ENCODE results near the gene COX6B2.

The COX6B2 gene

DNA sequence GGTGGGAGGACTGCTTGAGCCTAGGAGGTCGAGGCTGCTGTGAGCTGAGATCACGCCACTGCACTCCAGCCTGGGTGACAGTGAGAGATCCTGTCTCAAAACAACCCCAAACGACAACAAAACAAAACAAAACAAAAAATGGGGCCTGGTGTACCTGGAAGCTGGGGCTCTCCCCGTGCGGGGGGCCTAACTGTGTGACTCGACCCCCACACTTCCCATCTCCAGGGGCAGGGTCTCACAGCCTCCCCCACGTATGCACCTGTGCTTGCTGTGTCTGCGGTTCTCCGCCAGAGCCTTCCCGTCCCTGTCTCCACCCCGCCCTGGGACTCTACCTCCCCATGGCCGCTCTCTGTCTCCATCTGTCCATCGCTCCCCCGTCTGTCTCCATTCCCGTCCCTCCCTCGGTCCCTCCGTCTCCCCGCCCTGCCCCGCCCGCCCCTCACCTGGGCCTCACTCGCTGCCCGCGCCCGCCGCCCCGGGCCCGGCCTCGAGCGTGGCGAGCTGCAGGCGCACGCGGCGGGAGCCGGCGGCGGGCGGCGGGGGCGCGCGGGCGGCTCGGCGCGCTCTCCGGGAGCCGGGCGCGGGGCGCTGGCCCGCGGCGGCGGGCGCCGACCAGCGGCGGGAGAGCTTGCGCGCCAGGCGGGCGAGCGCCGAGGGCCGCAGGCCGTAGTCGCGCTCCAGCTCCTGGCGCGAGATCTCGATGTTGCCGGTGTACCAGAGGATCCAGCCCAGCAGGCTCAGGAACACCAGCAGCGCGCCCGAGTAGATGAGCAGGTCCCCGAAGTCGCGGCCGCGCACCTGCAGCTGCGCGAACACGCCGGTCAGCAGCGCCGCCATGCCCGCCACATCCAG, 29.0 kb upstream of the COX6B2 start:
- no peak for DNase-seq (ENCODE audit: low read depth)

DNA sequence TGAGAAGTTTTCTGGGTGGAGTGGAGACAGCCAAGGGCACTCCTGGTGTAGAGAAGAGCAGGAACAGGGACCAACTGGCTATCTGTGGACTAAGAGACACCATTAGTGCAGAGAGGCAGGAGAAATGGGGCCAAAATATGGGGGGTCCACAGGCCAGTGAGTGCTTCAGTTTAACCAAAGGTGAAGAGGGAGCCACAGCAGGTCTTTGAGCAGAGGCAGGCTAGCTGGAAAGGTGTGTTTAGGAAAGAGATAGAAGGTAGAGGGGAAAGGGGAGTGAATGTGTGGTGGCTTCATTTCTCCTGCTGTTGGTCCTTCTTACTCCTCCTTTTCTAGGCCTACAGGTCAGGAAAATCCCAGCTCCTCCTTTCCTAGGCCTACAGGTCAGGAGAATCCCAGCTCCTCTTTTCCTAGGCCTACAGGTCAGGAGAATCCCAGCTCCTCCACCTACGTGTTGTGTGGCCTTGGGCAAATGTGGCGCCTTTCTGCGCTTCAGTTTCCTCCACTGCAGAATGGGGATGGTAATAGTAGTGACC, 28.1 kb upstream of the COX6B2 start:
- no peak for DNase-seq (ENCODE audit: low read depth)

DNA sequence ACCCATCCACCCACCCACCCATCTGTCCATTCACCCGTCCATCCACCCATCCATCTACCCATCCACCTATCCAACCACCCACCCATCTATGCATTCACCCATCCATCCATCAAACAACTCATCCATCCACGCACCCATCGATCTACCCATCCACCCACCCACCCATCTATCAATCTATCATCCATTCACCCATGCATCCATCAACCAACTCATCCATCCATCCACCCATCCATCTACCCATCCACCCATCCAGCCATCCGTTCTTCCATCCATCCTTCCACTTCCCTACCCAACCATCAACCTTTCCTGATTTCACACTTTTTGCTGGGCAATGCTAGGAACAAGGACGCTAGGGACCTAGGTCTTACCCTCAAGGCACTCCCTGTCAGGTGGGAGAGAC, 27.5 kb upstream of the COX6B2 start:
- DNase-seq (ENCODE audit: low read depth), result no peak

DNA sequence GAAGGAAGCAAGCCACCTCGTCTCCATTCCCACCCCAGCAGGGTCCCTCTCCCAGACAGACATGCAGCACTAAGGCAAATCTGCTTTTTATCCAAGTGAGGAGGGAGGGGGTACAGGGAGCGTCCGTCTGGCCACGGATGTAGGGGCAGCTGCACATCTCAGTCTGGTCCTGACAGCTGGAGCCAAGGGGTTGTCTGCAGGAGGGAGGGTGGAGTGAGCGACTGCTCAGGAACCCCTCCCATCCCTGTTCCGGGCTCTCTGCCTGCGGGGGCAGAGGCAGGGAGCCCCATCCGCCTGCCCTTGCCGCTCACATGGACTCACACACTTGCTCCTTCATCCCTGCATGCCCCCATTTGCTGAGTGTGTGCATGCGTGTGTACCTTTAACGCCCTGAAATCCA, 24.7 kb upstream of the COX6B2 start:
- no peak for DNase-seq (ENCODE audit: low read depth)

DNA sequence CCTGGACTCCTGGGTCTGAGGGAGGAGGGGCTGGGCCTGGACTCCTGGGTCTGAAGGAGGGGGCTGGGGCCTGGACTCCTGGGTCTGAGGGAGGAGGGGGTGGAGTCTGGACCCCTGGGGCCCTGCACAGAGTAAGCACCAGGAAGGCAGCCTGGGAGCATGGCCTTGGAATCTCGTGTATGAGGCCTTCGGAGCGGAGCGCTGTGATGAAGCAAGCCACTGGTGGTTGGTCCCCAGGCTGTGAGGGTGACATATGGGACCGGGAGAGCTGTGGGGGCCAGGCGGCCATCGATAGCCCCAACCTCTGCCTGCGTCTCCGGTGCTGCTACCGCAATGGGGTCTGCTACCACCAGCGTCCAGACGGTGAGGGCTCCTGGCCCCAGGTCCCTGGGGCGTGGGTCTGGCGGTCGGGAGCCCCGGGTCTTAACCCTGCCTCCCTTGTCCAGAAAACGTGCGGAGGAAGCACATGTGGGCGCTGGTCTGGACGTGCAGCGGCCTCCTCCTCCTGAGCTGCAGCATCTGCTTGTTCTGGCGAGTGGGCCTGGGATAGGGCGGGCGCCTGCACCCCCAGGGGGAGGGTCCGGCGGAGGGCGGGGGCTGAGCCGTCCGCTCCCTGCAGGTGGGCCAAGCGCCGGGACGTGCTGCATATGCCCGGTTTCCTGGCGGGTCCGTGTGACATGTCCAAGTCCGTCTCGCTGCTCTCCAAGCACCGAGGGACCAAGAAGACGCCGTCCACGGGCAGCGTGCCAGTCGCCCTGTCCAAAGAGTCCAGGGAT, 23.0 kb upstream of the COX6B2 start:
- no peak for DNase-seq (ENCODE audit: low read depth)

DNA sequence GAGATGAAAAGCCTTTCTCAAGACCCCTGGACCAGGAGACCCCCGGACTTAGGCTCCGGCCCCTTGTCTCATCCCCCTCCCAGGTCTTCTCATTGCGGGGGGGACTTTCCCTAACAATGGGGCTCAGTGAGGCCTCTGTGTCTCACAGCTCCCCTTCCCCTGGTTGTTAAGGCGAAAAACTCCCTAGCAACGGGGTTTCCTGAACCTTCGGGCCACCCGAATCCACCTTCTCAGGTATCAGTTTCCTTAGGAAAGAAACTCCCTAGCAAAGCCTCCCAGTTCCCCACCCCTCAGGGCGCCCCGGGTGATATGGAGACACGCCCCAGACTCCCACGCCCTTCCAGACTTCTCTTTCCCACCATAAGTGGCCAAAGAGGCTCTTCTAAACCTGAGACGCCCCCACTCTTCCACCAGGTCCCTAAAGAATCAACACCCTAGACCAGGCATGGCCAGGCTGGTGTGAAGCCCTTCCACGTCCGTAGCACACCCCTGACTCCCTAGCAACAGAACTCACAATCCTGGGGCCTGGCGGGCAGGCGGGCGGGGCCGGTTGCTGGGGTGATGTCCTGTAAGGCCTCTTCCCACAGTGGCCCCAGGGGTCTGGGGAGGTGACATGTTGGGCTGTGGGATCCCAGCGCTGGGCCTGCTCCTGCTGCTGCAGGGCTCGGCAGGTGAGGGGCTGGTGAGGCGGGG, 21.9 kb upstream of the COX6B2 start, which contains the start of gene TMEM190:
Gene TMEM190, plus strand, starts transcription at position 586 of the 693 bp plus-strand sequence. Its CDS starts 28 bp downstream, at position 614.
- DNase-seq (ENCODE audit: low read depth), result no peak

DNA sequence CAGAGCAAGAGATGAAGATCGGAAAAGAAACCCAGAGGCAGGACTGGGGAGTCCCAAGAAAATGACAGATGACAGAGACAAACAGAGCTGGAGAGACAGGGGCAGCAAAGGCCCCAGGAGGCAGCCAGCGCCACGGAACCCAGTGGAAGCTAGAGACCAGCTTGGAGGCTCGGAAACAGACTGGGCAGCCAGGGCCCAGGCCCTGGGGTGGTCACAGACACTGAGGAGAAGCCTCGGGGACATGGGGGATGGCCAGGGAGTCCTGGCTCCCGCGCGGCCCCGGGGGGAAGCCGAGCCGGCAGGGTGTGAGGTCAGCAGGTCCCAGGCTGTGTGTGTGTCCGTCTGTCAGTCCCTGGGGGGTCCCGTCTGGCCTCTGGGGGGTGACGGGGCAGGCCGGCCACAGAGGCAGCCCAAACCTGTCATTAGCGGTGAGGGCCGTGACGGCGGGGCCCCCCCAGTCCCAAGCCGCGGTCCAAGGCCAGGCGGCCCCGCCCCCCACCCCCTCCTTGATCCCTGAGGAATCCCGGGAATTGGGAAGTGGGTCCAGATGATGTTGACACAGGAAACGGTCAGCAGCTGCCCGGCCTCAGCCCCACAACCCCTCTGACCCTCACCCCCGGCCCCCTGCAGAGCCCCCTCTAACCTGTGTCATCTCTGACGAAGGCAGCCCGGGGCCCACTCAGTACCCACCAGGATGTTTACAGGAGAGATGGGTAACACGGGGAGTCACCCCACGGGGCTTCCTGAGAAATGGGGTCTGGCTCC, 19.7 kb upstream of the COX6B2 start:
- DNase-seq (ENCODE audit: low read depth), result peak; percentile 57

DNA sequence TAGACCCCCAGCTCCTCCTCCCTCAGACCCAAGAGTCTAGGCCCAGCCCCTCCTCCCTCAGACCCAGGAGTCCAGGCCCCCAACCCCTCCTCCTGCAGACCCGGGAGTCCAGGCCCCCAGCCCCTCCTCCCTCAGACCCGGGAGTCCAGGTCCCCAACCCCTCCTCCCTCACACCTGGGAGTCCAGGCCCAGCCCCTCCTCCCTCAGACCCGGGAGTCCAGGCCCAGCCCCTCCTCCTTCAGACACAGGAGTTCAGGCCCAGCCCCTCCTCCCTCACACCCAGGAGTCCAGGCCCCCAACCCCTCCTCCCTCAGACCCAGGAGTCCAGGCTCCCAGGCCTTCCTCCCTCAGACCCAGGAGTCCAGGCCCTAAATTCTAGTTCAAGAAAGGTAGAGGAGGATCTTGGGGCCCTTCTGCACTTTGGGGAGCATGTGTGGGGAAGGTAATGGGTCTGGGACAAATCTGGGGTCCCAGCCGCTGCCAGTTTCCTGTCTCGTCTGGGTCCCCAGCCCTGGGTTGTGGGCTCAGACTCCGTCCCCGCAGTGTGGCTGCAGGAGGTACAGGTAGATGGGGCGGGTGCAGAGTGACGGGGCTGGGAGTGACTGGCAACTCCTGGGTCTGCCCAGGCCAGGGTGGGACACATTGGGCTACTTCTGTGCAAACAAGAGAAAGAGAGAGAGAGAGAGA, 18.9 kb upstream of the COX6B2 start:
- no peak for DNase-seq (ENCODE audit: low read depth)

DNA sequence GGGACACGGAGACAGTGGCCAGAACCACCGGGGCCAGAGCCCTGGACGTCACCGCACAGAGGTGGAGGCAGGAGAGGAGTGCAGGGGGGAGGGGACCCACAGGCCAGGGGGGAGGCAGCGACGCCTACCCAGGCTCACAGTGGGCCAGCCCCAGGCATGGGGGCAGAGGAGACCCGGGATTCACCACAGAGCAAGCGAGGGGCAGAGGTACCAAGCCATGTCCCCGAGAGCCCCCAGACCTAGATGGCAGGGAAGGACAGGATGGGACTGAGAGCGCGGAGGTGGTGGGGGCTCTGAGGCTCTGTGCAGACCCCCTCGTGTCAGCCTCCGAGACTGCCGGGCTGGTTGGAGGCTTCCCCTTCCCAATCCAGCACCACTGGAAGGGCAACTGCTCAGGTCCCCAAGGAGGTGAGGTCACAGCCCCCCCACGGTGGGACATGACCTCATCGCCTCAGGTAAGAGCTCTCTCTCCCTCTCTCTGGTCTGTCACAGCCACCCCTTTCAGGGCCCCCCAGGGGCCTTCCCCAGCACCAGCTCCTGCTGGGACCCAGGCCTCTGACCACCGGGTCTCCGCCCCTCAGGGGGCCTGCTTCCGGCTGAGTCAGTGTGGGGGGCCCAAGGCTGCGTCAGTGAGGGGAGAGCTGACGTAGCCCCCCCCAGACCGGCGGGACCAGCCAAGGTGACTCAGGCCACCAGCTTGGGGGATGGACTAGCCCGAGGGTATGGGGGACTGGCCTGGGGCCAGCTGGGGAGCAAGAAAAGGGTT, 18.0 kb upstream of the COX6B2 start:
- DNase-seq (ENCODE audit: low read depth), result no peak

DNA sequence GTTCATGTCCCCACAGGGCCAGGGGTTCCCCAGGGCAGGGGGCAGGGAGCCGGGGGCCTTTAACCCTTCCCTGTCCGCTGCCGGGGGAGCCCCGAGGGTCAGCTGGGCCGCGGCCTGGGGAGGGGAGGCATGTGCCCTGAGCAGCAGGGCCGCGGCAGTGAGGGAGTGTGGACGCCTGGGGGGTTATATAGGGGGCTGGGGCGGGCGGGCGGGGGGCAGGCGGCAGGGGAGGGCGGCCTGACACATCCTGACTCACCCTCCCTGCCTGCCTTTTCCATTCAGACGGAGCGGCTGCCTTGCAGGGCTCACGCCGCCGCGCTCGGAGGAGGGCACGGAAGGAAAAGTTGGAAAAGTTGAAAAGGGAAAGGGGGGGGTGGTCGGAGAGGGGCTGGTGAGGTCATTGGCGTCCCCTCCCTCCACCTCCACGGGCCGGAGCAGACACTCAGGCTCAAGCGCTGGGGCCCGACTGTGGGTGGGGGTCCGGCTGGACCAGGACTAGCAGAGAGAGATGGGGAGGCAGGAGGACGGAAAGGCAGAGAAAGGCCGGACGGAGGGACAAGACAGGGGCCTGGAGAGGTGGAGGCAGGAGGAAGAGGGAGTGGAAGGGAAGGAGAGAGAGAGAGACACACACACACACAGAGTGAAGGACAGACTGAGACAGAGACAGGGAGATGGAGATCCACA, 15.9 kb upstream of the COX6B2 start, which contains the start of gene IL11:
Gene IL11, minus strand, starts transcription at position 159 of the 684 bp plus-strand sequence. Its CDS starts 153 bp downstream, at position 6.
- no peak for DNase-seq (ENCODE audit: low read depth)

DNA sequence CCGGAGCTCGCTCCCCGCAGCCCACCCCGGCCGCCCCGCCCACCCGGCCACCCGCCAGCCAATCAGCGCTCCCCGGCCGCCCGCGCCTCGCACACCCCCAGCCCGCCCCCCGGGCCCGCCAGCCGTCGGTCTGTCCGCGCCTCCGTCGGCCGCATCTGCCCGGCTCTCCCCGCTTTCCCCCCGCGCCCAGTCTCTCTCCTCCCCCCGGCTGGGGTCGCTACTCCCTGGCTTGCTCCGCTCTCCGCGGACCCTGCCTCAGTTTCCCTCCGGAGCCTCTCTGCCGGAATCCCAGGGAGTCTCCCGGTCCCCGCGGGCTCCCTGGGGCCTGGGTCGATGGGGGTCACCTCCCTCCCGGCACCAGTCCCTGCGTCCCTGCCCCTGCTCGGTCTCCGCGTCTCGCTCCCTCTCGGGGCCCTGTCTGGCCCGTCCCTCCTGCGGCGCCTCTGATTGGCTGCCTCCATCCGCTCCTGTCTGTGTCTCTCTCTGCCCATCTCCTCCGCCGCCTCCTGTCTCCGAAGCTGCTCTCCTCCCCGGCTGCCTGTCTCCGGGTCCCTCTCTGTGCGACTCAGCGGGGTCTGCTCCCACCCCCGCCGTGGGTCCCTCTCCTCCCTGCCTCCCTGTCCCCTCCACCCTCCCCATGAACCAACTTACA, 15.3 kb upstream of the COX6B2 start:
- DNase-seq (ENCODE audit: low read depth), result no peak

DNA sequence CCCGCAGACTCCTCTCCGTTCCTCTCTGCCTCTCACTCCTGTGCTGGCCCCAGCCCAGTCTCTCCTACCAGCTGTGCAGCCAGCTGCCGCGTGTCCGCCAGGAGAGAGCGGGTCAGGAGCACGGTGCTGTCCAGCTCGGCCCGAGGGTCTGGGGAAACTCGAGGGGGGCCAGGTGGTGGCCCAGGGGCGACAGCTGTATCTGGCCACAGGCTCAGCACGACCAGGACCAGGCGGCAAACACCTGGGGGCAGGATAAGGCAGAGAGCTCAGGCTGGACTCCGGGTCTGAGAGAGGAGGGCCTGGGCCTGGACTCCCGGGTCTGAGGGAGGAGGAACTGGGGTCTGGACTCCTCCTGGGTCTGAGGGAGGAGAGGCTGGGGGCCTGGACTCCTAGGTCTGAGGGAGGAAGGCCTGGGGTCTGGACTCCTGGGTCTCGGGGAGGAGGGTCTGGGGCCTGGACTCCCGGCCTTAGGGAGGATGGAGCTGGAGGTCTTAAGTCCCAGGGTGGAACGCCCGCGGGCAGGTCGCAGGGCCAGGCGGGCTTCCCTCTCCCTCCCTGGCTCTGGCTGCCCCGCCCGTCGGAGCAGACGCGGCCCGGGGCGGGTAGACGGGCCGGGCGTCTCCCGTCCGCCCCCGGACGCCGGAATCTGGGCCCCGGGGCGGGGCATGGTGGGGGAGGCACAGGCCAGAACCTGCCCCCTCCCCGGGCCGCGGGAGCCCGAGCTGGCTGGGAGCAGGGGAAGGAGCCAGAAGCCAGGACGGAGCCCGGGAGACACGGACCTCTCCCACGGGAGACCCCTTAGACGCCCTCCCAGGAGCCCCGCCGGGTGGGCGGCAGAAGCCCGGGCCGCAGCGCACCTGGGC, 14.4 kb upstream of the COX6B2 start:
- no peak for DNase-seq (ENCODE audit: low read depth)

DNA sequence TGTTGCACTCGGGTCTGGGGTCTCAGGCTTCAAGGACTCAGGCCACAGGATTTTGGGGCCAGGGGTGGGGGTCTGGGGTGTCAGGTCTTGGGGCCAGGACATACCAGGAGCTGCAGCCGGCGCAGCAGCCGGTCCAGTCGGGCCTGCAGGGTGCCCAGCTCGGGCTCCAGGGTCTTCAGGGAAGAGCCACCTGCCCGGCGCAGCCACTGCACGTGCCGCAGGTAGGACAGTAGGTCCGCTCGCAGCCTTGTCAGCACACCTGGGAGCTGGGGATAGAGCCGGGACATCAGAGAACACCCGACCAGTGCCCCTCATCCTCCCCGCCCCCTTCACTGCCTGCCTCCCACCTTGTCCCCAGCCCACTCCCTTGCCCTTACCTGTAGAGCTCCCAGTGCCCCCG, 13.6 kb upstream of the COX6B2 start:
- no peak for DNase-seq (ENCODE audit: low read depth)

DNA sequence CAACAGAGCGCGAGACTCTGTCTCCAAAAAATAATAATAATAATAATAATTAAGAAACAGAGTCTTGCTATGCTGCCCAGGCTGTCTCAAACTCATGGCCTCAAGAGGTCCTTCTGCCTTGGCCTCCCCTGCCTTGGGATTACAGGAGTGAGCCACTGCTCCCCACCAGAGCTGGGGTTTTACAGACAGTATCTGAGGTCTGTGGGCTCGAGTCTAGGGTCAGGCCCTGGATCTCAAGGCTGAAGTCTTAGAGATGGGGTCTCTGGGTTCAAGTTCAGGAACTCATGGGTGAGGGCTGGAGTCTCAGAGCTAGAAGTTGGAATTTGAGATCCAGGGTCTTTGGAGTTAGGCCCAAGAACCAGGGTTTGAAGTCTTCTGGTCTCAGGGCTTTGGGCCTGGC, 12.3 kb upstream of the COX6B2 start:
- DNase-seq (ENCODE audit: low read depth), result no peak

DNA sequence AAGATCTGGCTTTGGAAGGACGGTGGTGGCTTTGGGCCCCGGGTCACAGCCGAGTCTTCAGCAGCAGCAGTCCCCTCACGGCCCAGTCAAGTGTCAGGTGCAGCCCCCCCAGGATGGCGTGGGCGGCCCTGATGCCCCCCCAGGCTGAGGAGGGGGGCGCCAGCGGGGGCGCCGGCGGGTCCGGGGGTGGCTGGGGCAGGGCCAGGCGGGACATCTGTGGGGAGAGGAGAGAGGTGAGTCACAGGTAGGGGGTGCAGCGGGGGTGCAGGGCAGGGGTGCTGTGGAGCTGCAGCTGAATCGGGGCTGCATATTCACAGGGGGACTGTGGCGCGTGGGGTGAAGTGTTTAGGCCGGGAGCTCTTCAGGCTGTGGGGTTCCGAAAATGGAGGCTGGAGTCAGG, 11.4 kb upstream of the COX6B2 start:
- no peak for DNase-seq (ENCODE audit: low read depth)

DNA sequence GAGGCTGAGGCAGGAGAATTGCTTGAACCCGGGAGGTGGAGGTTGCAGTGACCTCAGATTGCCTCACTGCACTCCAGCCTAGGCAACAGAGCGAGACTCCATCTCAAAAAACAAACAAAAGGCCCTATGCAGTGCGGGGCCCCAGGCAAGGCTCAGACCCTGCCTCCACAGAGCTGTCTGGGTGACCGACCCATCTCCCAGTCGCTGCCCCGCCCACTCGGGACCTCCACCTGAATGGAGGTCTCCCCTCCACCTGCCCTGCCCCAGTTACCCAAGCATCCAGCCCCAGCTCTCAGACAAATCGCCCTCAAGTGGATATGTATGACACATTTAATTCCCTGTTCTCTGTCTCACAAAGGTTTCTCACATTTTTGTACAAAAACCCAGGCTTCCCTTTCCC, 10.7 kb upstream of the COX6B2 start:
- no peak for DNase-seq (ENCODE audit: low read depth)

DNA sequence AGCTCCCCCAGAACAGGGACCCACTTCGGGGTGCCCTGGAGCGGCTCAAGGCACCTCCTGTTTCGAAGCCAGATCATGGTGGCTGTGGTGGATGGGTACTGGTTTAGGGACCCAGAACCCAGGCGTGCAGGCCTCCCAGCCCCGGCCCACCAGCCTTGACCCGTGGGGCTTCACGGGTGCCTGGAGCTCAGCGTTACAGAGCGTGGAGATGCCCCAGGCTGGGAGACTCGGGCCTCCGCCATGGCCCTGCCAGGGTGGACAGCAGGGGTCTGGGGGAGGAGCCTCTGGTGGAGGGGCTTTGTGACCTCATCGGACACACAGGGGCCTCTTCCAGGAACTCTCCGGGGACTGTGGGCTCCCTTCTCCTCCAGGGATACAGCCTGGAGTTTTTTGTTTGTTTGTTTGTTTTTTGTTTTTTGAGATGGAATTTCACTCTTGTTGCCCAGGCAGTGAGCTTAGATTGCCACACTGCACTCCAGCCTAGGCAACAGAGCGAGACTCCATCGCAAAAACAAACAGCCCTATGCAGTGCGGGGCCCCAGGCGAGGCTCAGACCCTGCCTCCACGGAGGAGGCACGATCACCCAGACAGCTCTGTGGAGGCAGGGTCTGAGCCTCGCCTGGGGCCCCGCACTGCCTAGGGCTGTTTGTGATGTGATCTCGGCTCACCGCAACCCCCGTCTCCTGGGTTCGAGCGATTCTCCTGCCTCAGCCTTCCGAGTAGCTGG, 8.6 kb upstream of the COX6B2 start, which contains the start of gene GARIN5B:
Gene GARIN5B, minus strand, starts transcription at position 271 of the 727 bp plus-strand sequence. Its CDS starts 194 bp downstream, at position 77.
- no peak for DNase-seq (ENCODE audit: low read depth)
